Measurements from ENCODE around the gene SLC1A6.

GRCh38 chr19:14933506-14933905 lies 46.2 kb downstream of the SLC1A6 start:
- TF ChIP-seq, protein P1, sequence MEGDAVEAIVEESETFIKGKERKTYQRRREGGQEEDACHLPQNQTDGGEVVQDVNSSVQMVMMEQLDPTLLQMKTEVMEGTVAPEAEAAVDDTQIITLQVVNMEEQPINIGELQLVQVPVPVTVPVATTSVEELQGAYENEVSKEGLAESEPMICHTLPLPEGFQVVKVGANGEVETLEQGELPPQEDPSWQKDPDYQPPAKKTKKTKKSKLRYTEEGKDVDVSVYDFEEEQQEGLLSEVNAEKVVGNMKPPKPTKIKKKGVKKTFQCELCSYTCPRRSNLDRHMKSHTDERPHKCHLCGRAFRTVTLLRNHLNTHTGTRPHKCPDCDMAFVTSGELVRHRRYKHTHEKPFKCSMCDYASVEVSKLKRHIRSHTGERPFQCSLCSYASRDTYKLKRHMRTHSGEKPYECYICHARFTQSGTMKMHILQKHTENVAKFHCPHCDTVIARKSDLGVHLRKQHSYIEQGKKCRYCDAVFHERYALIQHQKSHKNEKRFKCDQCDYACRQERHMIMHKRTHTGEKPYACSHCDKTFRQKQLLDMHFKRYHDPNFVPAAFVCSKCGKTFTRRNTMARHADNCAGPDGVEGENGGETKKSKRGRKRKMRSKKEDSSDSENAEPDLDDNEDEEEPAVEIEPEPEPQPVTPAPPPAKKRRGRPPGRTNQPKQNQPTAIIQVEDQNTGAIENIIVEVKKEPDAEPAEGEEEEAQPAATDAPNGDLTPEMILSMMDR (IDR thresholded peaks at IDR 0.05; ENCODE audit: low read length) = no peak
- TF ChIP-seq EZH2 (optimal IDR thresholded peaks at IDR 0.05; ENCODE audit: low read depth, low read length) = no peak

Data from MM.1S (cell line).